Uterus (tissue), 4 donors: ENCODE measurements around the gene EXD1. TPM values are rescaled to one million over a fixed set of nuclear protein-coding genes. Genes with fewer than 3 reads are reported as not detected.

Experiments
- DNase-seq, 2 donors: peaks; one replicate each; pipeline ENCODE4 v3.0.0-alpha.2; 2019 to 2020
- H3K27ac ChIP-seq, 2 donors: fragments of 200-600 bp; sonication (generic); 1 replicate in 1 of 2; 2 replicates in 1 of 2; pipeline ENCODE4 v1.5.1; 2016 to 2018
- H3K27me3 ChIP-seq, 2 donors: fragments of 200-600 bp; sonication (generic); one replicate each; pipeline ENCODE4 v1.5.1; 2018 to 2019; ENCODE audit warnings: control low read depth in 1 of 2
- H3K36me3 ChIP-seq, 2 donors: fragments of 200-600 bp; sonication (generic); one replicate each; pipeline ENCODE4 v1.5.1; 2019; ENCODE audit warnings: control low read depth in 1 of 2
- H3K4me1 ChIP-seq, 2 donors: fragments of 200-600 bp; sonication (generic); one replicate each; pipeline ENCODE4 v1.5.1; 2018 to 2019; ENCODE audit warnings: control low read depth in 1 of 2
- H3K4me3 ChIP-seq, 2 donors: fragments of 200-600 bp; sonication (generic); 1 replicate in 1 of 2; 2 replicates in 1 of 2; pipeline ENCODE4 v1.5.1; 2018 to 2019; ENCODE audit warnings: mild to moderate bottlenecking in 1 of 2
- H3K9me3 ChIP-seq, 2 donors: fragments of 200-600 bp; sonication (generic); one replicate each; pipeline ENCODE4 v1.5.1; 2019; ENCODE audit warnings: control low read depth in 1 of 2
- POLR2A ChIP-seq, 2 donors: fragments of 450-650 bp; IDR thresholded peaks; one replicate each; pipeline ENCODE4 v1.6.1; 2016; ENCODE audit warnings: antibody characterized with exemption in 2 of 2, mild to moderate bottlenecking in 1 of 2, moderate library complexity in 1 of 2
- intact Hi-C: fragments of 100-400 bp; cut with DNase I; formaldehyde crosslinking; loops from one replicate; pipeline ENCODE4 v1.15.1; 2023; ENCODE audit warnings: low total_unique reads
- total RNA-seq, 4 donors: library from RNA; depleted of rRNA in 3 of 4; stranded (reverse); fragments of >200 nt in 3 of 4; gene quantifications; one replicate each; pipeline versions ENCODE4 v1.1.0 to v1.2.4, GENCODE V29; 2014 to 2023
- TF ChIP-seq, protein P1 (sequence below), 4 experiments: fragments of 200-600 bp in 2 of 4; fragments of 450-650 bp in 2 of 4; sonication (generic) in 2 of 4; IDR thresholded peaks; one replicate each; pipeline ENCODE4 v1.5.1; 2016 to 2019; ENCODE audit warnings: antibody characterized with exemption in 4 of 4, mild to moderate bottlenecking in 2 of 4, moderate library complexity in 1 of 4
- donor health status: DM: yes; HTN: yes; CAD: no.

Gene EXD1
- total RNA-seq, 4 donors from 2014 or later = not detected

DNA sequence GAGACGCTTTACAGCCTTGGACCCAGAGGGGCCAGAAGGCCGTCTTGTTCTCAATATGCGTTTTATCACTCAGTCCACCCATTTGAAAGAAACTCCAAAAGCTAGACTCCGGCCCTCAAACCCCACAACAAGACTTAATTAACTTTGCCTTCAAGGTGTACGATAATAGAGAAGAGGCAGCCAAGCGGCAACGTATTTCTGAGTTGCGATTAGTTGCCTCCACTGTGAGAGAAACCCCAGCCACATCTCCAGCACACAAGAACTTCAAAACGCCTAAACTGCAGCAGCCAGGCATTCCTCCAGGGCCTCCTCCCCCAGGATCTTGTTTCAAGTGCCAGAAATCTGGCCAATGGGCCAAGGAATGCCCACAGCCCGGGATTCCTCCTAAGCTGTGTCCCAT, 97.1 kb downstream of the EXD1 start:
- no peak for DNase-seq
- Histone ChIP-seq H3K4me3 (no peak overlapping the region), H3K27ac (no peak overlapping the region), H3K4me1 (no peaks in the 10 kb centered on the region), H3K9me3 (no peaks in the 10 kb centered on the region), H3K36me3 (no peaks in the 10 kb centered on the region), H3K27me3 (no peaks in the 10 kb centered on the region)
- intact Hi-C loops = no loop called here
- TF ChIP-seq, protein P1, sequence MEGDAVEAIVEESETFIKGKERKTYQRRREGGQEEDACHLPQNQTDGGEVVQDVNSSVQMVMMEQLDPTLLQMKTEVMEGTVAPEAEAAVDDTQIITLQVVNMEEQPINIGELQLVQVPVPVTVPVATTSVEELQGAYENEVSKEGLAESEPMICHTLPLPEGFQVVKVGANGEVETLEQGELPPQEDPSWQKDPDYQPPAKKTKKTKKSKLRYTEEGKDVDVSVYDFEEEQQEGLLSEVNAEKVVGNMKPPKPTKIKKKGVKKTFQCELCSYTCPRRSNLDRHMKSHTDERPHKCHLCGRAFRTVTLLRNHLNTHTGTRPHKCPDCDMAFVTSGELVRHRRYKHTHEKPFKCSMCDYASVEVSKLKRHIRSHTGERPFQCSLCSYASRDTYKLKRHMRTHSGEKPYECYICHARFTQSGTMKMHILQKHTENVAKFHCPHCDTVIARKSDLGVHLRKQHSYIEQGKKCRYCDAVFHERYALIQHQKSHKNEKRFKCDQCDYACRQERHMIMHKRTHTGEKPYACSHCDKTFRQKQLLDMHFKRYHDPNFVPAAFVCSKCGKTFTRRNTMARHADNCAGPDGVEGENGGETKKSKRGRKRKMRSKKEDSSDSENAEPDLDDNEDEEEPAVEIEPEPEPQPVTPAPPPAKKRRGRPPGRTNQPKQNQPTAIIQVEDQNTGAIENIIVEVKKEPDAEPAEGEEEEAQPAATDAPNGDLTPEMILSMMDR (IDR thresholded peaks at IDR 0.05) = no peak
- TF ChIP-seq POLR2A (IDR thresholded peaks at IDR 0.05) = no peak

Other genes with a start within 250 kb of the EXD1 start
- 10 to 100 TPM; 28.7 to 33.3 (median 30.2) TPM for gene INO80, start 114.5 kb downstream of the EXD1 start, total RNA-seq
- gene CHP1, start 511 bp upstream of the EXD1 start, total RNA-seq = 100 to 1,000 TPM in 1 of 4 donors, 10 to 100 TPM in 3; 54.7 to 129 (median 65.6) TPM
- 10 to 100 TPM in 1 of 4 donors, not detected in 3; 11.0 TPM for gene OIP5, start 101.8 kb upstream of the EXD1 start, total RNA-seq
- 100 to 1,000 TPM in 1 of 4 donors, 1 to 10 TPM in 1, not detected in 2; 1.0 to 101 TPM for gene NUSAP1, start 102.1 kb upstream of the EXD1 start, total RNA-seq
- 10 to 100 TPM in 2 of 4 donors, 1 to 10 TPM in 2; 2.1 to 25.0 (median 11.2) TPM for gene NDUFAF1, start 171.7 kb upstream of the EXD1 start, total RNA-seq
- 10 to 100 TPM in 3 of 4 donors, 1 to 10 TPM in 1; 7.4 to 39.6 (median 24.2) TPM for gene RTF1, start 186.3 kb upstream of the EXD1 start, total RNA-seq